ENCODE data around the gene NLGN1.

The NLGN1 gene

DNA sequence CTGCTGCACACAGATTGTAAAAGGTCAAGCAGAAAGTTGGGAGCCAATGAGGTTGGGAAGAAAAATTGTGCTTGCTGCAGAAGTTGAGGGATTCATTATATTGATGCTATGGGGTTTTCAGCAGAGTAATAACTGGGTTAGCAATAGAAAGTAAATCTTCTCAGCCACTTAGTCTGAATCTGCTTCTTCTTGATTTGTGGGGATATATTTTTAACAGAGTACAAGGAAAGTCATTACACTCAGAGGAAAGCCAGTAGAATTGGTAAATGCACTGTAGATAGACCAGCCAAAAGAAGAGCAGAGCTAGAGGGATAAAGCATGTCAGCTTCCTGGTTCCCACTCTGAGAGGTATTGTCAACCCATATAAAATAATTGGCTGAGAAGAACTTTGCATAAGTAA, 663.6 kb downstream of the NLGN1 start:
- H3K4me3 ChIP-seq (ENCODE audit: low read length) = no peak overlapping the region
- TF ChIP-seq ZNF274 (IDR thresholded peaks at IDR 0.05; ENCODE audit: low read depth, low read length) = no peak

DNA sequence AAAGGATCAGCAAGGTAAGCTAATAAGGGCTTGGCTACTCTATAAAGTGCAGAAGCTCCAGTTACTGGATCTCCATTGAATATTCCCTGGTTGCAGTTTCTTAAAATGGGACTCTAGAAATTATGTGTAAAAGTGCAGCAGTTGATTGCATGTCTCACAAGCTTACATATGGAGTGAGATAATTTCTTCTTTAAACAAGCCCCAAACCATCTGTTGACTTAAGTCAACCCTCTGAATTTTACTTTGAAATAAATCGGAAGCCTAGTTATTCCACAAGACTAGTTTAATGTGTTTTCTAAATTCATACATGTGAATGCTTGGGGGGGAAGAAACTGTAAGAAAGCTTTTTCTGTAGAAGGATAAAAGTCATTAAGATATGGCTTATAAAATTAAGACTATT, 664.2 kb downstream of the NLGN1 start:
- TF ChIP-seq ZNF274 (IDR thresholded peaks at IDR 0.05; ENCODE audit: low read depth, low read length) = no peak
- no peak overlapping the region for H3K4me3 ChIP-seq (ENCODE audit: low read length)

DNA sequence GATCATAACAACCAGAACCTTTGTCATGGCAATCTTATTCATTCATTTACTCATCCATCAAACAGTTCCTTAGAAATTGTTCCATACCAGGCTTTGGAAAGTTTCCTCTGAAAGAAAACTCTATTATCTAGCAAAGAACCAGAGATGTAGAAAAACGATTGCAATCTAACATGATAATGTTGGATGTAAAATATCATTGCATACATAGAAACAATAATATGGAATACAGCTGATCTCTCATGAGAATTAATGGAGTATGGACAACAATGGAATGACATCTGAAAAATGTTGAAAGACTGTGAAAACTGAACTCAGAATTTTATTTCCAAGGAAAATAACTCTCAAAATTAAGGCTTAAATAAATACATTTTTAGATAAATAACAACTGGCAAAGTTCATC, 665.4 kb downstream of the NLGN1 start:
- TF ChIP-seq ZNF274 (IDR thresholded peaks at IDR 0.05; ENCODE audit: low read depth, low read length) = no peak
- no peak overlapping the region for H3K4me3 ChIP-seq (ENCODE audit: low read length)

DNA sequence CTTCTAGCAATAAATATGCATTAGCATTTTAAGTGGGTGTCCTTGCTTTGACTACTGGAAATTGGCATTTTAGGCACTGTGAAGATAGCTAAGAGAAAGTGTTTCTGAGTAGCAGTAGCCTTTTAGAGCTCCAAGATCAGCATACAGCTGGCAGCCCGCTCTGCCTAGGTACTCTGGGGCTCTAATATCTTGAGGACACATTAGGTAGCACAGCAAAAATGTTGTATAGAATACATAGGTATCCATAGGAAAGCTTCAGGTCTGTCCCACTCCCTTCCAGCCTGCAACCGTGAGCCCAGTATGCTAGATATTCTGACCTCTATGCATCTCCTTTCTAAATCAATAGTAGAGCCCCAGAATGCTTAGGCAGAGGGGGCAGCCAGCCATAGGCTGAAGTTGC, 670.5 kb downstream of the NLGN1 start:
- no peak overlapping the region for H3K4me3 ChIP-seq (ENCODE audit: low read length)
- TF ChIP-seq ZNF274 (IDR thresholded peaks at IDR 0.05; ENCODE audit: low read depth, low read length) = no peak

DNA sequence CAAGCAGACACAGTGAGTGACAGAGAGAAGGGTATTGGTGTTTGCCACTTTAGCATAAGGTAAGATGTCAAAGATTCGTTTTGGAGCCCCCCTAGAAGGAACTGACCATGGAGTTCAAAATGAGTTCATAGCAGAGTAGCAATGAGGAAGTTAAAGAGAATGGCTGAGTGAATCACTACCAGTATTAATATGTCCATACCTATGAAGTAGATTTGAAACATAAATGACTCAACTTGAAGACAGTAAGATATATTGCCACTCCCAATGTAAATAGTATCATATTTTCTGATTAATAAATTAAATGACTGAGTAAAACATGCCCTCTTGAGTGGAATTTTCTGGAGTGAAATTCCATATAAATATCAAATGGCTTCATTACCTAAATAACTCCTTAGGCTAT, 675.1 kb downstream of the NLGN1 start:
- TF ChIP-seq ZNF274 (IDR thresholded peaks at IDR 0.05; ENCODE audit: low read depth, low read length) = no peak
- no peak overlapping the region for H3K4me3 ChIP-seq (ENCODE audit: low read length)

DNA sequence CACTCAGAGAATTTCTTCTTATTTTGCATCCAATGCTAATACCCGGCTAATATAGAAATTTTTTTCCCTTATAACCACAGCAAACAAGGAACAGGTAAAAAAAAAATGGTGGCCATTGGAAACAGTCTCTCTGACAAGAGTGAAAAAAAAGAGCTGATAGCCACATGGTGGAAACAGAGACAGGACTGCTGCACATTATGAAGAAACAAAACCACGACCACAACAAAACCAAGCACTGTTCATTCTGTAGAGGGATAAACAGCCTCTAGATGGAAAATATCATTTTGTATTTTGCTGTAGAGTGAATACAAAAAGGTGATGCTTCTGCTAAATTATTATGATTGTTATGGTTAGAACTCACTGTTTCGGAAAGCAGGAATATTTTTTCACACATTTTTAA, 686.2 kb downstream of the NLGN1 start:
- no peak for TF ChIP-seq ZNF274 (IDR thresholded peaks at IDR 0.05; ENCODE audit: low read depth, low read length)
- no peak overlapping the region for H3K4me3 ChIP-seq (ENCODE audit: low read length)

DNA sequence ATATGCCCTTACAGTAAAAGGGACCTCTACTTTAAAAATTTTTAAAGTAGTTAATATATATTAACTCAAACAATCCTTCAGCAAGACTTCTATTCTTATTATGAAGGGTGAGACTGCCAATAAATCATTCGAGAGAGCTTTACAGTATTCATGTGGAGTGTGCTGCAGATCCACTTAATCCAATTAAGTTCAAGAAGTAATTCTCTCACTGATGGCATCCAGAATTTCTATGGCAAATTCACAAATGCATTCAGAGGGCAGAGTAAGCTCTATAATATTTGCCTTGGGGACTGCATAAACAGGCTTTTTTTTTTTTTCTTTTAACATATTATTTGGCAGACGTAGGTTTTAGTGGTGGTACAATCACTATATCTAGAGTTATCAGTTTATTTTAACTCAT, 692.0 kb downstream of the NLGN1 start:
- TF ChIP-seq ZNF274 (IDR thresholded peaks at IDR 0.05; ENCODE audit: low read depth, low read length) = no peak
- no peak overlapping the region for H3K4me3 ChIP-seq (ENCODE audit: low read length)

DNA sequence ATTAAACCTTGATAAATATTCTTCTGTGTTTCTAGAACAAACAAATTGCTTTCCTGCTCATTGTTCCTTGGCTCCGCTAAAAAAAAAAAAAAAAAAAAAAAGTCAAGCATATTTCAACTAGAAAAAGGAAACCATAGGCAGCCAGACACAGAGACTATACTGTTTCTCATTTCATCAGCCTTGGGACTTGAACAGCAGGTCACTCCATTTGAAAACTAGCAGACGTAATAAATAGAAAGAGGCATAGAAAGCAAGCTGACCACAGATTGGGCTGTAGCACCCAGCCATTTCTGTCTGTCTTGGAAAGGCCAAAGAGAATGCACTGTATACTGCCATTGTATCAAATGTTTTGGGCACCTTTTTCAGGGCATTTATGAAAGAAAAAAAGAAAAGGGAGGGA, 697.1 kb downstream of the NLGN1 start:
- H3K4me3 ChIP-seq (ENCODE audit: low read length) = no peak overlapping the region
- TF ChIP-seq ZNF274 (IDR thresholded peaks at IDR 0.05; ENCODE audit: low read depth, low read length) = no peak

DNA sequence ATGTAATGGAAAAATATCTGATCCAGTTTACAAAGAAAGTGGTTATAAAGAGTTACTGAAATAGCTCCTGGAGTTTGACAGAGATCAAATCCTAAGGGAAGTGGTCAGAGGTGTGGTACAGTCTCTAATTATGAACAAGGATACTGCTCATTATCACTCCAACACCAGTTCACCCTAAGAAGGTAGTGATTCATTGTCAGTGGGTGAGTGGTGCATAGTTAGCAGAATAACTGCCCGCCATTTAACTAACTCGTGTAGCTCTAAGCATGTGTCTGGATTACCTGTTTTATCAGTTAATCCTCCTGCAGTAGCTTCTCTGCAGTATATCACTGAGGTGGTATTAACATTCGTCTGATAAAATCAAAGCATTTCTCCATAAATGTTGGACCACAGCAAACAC, 700.1 kb downstream of the NLGN1 start:
- TF ChIP-seq ZNF274 (IDR thresholded peaks at IDR 0.05; ENCODE audit: low read depth, low read length) = no peak
- H3K4me3 ChIP-seq (ENCODE audit: low read length) = no peak overlapping the region

DNA sequence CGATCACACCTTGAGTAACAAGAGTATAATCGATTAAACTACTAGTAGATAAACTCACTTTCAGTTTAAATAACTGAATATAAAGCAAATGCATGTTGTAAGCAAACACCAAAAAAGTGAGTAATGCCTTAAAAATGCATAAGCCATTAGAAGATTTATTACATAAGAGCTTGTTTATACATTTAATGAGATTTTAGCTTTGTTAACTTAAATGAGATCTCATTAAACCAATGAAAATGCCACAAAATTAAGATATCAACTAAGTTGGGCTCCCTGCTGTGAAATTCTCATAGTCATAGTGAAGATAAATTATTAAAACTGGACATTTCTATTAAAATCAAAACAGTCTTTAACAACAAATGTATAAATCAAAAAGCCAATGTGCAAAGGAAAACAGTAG, 701.2 kb downstream of the NLGN1 start:
- H3K4me3 ChIP-seq (ENCODE audit: low read length) = no peak overlapping the region
- TF ChIP-seq ZNF274 (IDR thresholded peaks at IDR 0.05; ENCODE audit: low read depth, low read length) = no peak

DNA sequence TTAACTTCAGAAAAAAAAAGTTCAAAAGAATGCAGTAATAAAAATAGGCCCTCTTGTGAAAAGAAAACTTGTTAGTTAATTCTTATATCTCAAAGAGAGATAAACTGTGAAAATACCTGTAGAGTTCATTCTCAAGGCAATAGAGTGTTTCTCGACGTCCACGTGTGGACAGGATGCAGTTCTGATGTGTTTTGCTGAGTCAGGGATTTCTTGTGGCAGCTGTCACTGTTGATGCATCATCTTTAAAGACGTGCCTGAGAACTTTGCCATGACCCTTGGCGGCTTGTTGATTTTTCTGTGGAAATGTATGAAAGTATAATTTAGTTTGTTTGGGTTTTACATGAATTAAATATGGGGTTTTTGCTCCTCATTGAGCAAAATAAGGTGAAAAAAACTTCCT, 702.2 kb downstream of the NLGN1 start:
- no peak for TF ChIP-seq ZNF274 (IDR thresholded peaks at IDR 0.05; ENCODE audit: low read depth, low read length)
- H3K4me3 ChIP-seq (ENCODE audit: low read length) = no peak overlapping the region

DNA sequence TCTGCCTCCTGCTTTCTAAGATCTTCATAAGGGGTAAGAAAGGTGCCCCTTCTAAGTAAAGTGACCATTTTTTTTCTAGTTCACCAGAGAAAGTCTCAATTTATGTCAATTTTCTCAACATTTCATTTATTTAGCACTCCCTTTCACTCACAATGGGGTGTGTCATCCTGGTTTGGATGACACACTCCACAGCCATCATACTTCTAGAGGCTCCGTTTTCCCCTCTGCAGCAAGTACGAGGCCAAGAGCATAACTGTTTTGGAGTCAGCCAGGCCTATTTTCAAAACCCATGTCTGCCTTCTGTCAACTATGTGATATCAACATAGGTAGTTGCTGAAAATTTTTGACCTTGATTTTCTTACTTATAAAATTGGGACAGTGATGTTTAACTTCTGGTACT, 703.2 kb downstream of the NLGN1 start:
- TF ChIP-seq ZNF274 (IDR thresholded peaks at IDR 0.05; ENCODE audit: low read depth, low read length) = no peak
- H3K4me3 ChIP-seq (ENCODE audit: low read length) = no peak overlapping the region

DNA sequence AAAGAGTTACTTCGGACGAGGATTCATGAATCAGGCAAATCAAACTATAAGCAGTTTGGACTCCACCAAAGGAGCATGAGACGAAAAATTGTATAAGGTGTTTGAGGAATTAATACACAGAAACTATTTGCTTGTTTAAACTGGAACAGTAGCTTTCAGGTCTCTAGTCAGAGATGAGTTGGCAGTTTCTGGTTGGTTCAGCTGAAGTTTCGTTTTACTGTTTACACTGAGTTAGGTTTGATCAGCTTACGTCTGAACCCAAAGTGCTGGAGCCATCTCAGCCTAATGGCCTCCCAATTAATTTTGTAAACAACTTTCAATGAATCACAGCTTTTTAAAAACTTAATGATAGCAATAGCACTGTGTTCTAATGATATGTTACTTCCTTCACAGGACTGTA, 703.7 kb downstream of the NLGN1 start:
- no peak overlapping the region for H3K4me3 ChIP-seq (ENCODE audit: low read length)
- no peak for TF ChIP-seq ZNF274 (IDR thresholded peaks at IDR 0.05; ENCODE audit: low read depth, low read length)

DNA sequence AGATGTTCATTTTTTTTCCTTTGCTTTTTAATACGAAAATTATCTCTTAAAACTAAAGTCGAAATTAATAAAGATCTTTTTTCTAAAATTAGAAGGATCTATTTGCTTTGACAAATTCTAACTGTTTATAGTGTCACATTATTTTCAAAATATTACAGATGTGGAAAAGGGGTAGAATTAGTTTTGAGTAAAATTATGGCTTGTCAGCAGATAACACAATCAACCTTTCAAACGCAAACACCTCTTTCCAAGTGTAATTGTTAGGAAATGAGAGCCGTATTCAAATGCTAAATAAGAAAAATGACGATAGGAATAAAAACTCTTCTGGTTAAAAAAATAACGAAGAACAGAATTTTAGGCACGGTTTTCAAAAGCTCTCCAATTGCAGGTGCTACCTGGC, 704.7 kb downstream of the NLGN1 start:
- no peak overlapping the region for H3K4me3 ChIP-seq (ENCODE audit: low read length)
- no peak for TF ChIP-seq ZNF274 (IDR thresholded peaks at IDR 0.05; ENCODE audit: low read depth, low read length)

DNA sequence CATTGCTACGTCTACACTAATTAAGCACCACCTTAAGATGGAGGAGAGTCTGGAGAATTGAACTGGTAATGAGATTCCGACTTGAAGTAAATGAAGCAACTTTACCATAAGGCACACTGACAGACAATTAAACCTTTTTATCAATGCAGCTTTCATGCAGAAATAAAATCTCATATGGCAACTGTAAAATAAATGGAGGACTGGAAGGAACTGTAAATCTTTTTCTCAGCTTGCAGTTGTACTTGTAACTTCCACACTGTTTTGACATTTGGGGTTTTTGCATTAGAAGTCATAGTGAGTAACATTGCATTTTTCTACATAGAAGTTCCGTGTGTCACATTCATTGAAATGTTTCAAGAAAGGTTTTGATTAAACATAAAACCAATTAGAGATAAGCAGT, 705.3 kb downstream of the NLGN1 start:
- TF ChIP-seq ZNF274 (IDR thresholded peaks at IDR 0.05; ENCODE audit: low read depth, low read length) = no peak
- H3K4me3 ChIP-seq (ENCODE audit: low read length) = no peak overlapping the region

DNA sequence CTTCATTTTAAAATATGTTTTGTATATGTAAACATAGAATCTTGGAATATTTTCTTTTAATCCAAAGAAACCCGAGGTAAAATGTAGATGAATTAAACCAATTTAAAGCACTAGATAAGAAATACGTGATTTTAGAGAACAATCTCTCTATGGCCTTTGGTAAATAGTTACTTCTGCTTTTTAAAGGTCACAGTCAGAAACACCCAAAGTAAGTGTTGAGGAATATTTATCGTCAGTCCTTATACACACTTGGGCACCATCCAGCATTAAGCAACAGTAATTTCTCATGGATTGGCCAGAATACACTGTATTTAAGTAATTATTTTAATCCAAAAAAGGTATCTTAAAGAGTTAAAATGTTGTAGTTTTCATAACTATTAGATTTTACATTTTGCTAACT, 713.2 kb downstream of the NLGN1 start:
- no peak for TF ChIP-seq ZNF274 (IDR thresholded peaks at IDR 0.05; ENCODE audit: low read depth, low read length)
- no peak overlapping the region for H3K4me3 ChIP-seq (ENCODE audit: low read length)

DNA sequence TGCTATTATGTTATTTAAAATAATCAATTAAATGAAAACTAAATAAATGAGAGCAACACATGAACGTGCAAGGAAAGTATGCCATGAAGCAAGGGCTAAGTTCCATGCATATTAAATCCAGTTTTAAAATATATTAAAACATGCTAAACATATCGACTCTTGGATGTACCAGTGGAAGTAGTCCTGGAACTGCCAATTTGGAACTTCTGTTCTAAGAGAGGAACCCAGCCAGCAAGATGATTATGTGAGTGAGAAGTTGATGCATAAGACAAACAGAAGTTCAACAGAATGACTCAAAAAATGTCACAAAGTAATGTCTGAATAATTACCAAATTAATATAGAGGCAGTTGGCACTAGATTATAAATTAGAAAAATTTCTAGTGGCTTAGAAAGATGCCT, 714.2 kb downstream of the NLGN1 start:
- H3K4me3 ChIP-seq (ENCODE audit: low read length) = no peak overlapping the region
- no peak for TF ChIP-seq ZNF274 (IDR thresholded peaks at IDR 0.05; ENCODE audit: low read depth, low read length)

All from GM08714 (cell line).